Measurements from ENCODE around the gene ATP4A. TPM values are rescaled to one million over a fixed set of nuclear protein-coding genes. Genes with fewer than 3 reads are reported as not detected.

The ATP4A gene
- total RNA-seq, 1 donor, result not detected

DNA sequence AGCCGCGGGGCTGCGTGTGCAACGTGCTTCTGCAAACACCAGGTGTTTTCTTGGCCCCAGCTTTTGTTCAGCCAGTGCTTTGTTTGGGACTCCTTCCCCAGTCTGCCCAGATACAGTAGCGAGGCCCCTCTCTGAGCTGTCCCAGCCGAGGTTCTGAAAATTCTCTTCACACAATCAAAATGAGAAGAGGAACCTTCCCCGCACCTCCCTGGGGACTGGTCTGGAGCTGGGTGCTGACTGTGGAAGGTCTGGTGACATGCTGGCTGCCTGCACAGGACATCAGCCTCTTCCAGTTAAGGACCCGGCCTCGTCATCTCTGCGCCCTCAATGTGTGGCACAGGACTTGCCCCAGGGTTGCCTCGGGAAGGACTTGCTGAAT is 4.2 kb downstream of the ATP4A start:
- Histone ChIP-seq H3K9me3 (ENCODE audit: low read depth, low read length) (no peaks in the 10 kb centered on the region), H3K4me1 (ENCODE audit: insufficient read depth, low read length) (no peaks in the 10 kb centered on the region), H4K20me1 (ENCODE audit: insufficient read depth, low read length) (no peaks in the 10 kb centered on the region), H3K4me3 (ENCODE audit: insufficient read depth, low read length) (no peak overlapping the region), H3K27me3 (ENCODE audit: insufficient read depth, low read length) (peaks cover 15% of the 10 kb centered on the region), H3K79me2 (ENCODE audit: insufficient read depth, low read length) (no peaks in the 10 kb centered on the region), H3K27ac (ENCODE audit: low read depth, low read length) (no peak overlapping the region), H3K4me2 (ENCODE audit: insufficient read depth, low read length) (no peak overlapping the region), H2AFZ (ENCODE audit: low read length) (no peak overlapping the region), H3K36me3 (ENCODE audit: insufficient read depth, low read length) (no peaks in the 10 kb centered on the region)
- peak; percentile 58 for DNase-seq (ENCODE audit: insufficient read length, low spot score, missing footprints)
- TF ChIP-seq, protein P1, sequence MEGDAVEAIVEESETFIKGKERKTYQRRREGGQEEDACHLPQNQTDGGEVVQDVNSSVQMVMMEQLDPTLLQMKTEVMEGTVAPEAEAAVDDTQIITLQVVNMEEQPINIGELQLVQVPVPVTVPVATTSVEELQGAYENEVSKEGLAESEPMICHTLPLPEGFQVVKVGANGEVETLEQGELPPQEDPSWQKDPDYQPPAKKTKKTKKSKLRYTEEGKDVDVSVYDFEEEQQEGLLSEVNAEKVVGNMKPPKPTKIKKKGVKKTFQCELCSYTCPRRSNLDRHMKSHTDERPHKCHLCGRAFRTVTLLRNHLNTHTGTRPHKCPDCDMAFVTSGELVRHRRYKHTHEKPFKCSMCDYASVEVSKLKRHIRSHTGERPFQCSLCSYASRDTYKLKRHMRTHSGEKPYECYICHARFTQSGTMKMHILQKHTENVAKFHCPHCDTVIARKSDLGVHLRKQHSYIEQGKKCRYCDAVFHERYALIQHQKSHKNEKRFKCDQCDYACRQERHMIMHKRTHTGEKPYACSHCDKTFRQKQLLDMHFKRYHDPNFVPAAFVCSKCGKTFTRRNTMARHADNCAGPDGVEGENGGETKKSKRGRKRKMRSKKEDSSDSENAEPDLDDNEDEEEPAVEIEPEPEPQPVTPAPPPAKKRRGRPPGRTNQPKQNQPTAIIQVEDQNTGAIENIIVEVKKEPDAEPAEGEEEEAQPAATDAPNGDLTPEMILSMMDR (IDR thresholded peaks at IDR 0.05; ENCODE audit: extremely low read depth, low read depth, low read length), result no peak

DNA sequence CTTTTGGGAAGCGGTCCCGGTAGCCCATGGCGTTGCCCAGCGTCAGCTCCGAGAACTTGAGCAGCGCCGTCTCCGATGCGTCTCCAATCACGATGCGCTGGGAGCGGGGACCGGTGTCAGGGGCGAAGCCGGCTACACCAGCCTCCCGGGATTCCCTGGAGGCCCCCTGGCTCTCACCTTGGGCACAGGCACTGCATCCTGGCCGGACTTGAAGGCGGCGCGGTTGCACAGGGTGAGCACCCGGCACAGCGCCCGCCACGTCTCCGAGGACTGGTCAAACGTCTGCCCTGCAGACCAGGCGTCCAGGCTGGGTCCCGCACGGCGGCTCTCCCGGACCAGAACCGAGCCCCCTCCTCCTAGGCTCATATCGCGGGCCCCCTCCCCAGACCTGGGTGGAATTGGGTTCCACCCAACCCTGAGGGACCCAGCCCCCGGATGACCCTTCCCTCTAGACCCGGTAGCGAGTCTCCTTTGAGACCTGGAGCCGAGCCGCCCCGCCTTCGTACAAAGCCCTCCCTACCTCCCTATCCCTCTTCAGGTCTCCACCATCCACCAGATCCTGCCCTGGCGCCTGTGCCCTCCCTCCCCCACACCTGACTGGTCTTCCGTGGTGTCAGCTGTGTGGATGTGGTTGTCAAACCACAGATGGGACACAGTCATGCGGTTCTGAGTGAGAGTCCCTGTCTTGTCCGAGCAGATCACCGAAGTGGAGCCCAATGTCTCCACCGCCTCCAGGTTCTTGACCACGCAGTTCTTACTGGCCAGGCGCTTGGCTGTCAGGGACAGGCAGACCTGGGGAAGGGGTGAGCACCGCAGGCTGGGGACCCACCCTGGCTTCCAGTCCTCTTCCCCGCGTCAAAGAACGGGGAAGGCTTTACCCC is 4.8 kb downstream of the ATP4A start:
- H3K4me3 ChIP-seq (ENCODE audit: insufficient read depth, low read length), result peak overlapping the region; percentile 56
- no peaks in the 10 kb centered on the region for H3K9me3 ChIP-seq (ENCODE audit: low read depth, low read length)
- no peaks in the 10 kb centered on the region for H3K79me2 ChIP-seq (ENCODE audit: insufficient read depth, low read length)
- no peaks in the 10 kb centered on the region for H4K20me1 ChIP-seq (ENCODE audit: insufficient read depth, low read length)
- no peaks in the 10 kb centered on the region for H3K36me3 ChIP-seq (ENCODE audit: insufficient read depth, low read length)
- H2AFZ ChIP-seq (ENCODE audit: low read length), result no peak overlapping the region
- peaks cover 15% of the 10 kb centered on the region for H3K27me3 ChIP-seq (ENCODE audit: insufficient read depth, low read length)
- TF ChIP-seq, protein P1 (IDR thresholded peaks at IDR 0.05; ENCODE audit: extremely low read depth, low read depth, low read length), result no peak
- no peaks in the 10 kb centered on the region for H3K4me1 ChIP-seq (ENCODE audit: insufficient read depth, low read length)
- DNase-seq (ENCODE audit: insufficient read length, low spot score, missing footprints), result peak; percentile 55
- H3K27ac ChIP-seq (ENCODE audit: low read depth, low read length), result no peak overlapping the region
- H3K4me2 ChIP-seq (ENCODE audit: insufficient read depth, low read length), result peak overlapping the region; percentile 75

DNA sequence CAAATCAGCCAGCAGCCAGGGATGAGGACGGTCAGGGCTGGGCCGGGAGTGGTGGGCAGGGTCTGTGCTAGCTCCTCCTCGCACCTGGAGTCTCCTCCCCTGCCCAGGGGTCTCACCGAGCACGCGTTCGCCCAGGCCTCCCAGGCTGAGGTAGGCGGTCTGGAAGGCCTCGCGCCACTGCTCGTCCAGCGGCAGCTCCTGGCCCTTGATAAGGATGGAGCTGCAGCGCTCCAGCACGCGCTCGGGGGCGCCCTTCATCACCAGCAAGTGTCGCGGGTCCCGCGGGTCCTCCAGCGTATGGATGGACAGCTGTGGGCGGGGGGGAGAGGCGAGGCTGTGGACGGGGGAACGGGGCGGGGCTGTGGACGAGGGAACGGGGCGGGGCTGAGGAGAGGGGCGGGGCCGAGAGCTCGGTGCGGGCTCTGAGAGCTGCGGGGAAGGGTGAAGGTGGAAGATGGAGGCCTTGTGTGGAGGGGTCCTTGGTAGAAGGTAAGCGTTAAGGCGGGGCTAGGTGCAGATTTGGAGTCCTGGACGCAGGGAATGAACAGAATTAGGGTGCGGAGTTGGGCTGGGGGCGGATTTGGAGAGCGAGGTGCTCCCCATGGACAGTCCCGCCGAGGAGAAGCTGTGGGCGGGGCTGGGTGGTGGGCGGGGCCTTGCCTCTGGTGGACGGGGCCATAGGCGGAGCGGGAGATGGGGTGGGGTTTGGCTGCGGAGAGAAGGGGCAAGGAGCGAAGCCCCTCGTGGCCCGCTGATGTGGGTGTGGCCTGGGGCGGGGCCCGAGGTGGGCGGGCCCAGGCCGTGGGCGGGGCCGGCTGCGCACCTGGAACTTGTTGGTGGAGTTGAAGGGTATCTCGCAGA is 5.7 kb downstream of the ATP4A start:
- Histone ChIP-seq H3K79me2 (ENCODE audit: insufficient read depth, low read length) (no peaks in the 10 kb centered on the region), H3K27ac (ENCODE audit: low read depth, low read length) (no peak overlapping the region), H3K36me3 (ENCODE audit: insufficient read depth, low read length) (no peaks in the 10 kb centered on the region), H3K4me3 (ENCODE audit: insufficient read depth, low read length) (peak overlapping the region; percentile 56), H3K9me3 (ENCODE audit: low read depth, low read length) (no peaks in the 10 kb centered on the region), H3K4me2 (ENCODE audit: insufficient read depth, low read length) (peak overlapping the region; percentile 75), H4K20me1 (ENCODE audit: insufficient read depth, low read length) (no peaks in the 10 kb centered on the region), H2AFZ (ENCODE audit: low read length) (peak overlapping the region; percentile 56), H3K27me3 (ENCODE audit: insufficient read depth, low read length) (peaks cover 15% of the 10 kb centered on the region), H3K4me1 (ENCODE audit: insufficient read depth, low read length) (no peaks in the 10 kb centered on the region)
- TF ChIP-seq, protein P1 (IDR thresholded peaks at IDR 0.05; ENCODE audit: extremely low read depth, low read depth, low read length), result no peak
- peak; percentile 89 for DNase-seq (ENCODE audit: insufficient read length, low spot score, missing footprints)

Measured in osteoblast (primary cell).